Neural progenitor cell (in vitro differentiated cells): ENCODE results near the gene FAS. TPM values are rescaled to one million over a fixed set of nuclear protein-coding genes. Genes with fewer than 3 reads are reported as not detected.

Source experiments
- DNase-seq: peaks from one replicate; pipeline ENCODE4 v3.0.0-alpha.2; 2016; ENCODE audit warnings: low spot score
- H2AFZ ChIP-seq: fragments of 200-600 bp; sonication (generic); replicated peaks from 2 replicates; pipeline ENCODE4 v1.6.1; 2016; ENCODE audit warnings: antibody characterized with exemption
- H3F3A ChIP-seq: fragments of 200-600 bp; sonication (generic); 2 replicates; pipeline ENCODE4 v1.6.1; 2016; ENCODE audit warnings: antibody characterized with exemption, low read depth
- H3K27ac ChIP-seq: fragments of 200-600 bp; sonication (generic); 2 replicates; pipeline ENCODE4 v1.5.1; 2016; ENCODE audit warnings: mild to moderate bottlenecking
- H3K27me3 ChIP-seq: fragments of 200-600 bp; sonication (generic); 2 replicates; pipeline ENCODE4 v1.6.1; 2016; ENCODE audit warnings: mild to moderate bottlenecking, moderate library complexity
- H3K36me3 ChIP-seq: fragments of 200-600 bp; sonication (generic); 2 replicates; pipeline ENCODE4 v1.5.1; 2016
- H3K4me1 ChIP-seq: fragments of 200-600 bp; sonication (generic); 2 replicates; pipeline ENCODE4 v1.6.1; 2016; ENCODE audit warnings: mixed run types
- H3K4me2 ChIP-seq: fragments of 200-600 bp; sonication (generic); 2 replicates; pipeline ENCODE4 v1.6.1; 2016
- H3K4me3 ChIP-seq: fragments of 200-600 bp; sonication (generic); 2 replicates; pipeline ENCODE4 v1.5.1; 2016
- H3K79me2 ChIP-seq: fragments of 200-600 bp; sonication (generic); 2 replicates; pipeline ENCODE4 v1.6.1; 2016; ENCODE audit warnings: low read depth
- H3K9ac ChIP-seq: fragments of 200-600 bp; sonication (generic); 2 replicates; pipeline ENCODE4 v1.6.1; 2016
- H3K9me3 ChIP-seq: fragments of 200-600 bp; sonication (generic); 2 replicates; pipeline ENCODE4 v1.5.1; 2016; ENCODE audit warnings: low read depth
- H4K20me1 ChIP-seq: fragments of 200-600 bp; sonication (generic); 2 replicates; pipeline ENCODE4 v1.6.1; 2016; ENCODE audit warnings: low read depth
- H3K27ac Mint-ChIP-seq: 3 replicates; pipeline ENCODE4 v1.8.0; 2021; ENCODE audit warnings: mixed read lengths
- H3K27me3 Mint-ChIP-seq: 2 replicates; pipeline ENCODE4 v1.8.0; 2022; ENCODE audit warnings: low read depth, mild to moderate bottlenecking, inconsistent platforms, moderate library complexity, mixed read lengths; ENCODE audit not compliant: insufficient read depth
- H3K36me3 Mint-ChIP-seq: 3 replicates; pipeline ENCODE4 v1.8.0; 2021; ENCODE audit warnings: mixed read lengths
- H3K4me1 Mint-ChIP-seq: 3 replicates; pipeline ENCODE4 v1.8.0; 2021; ENCODE audit warnings: mixed read lengths
- H3K4me3 Mint-ChIP-seq: 3 replicates; pipeline ENCODE4 v1.8.0; 2021; ENCODE audit warnings: mild to moderate bottlenecking, moderate library complexity, mixed read lengths
- H3K9me3 Mint-ChIP-seq: 3 replicates; pipeline ENCODE4 v1.8.0; 2020; ENCODE audit warnings: mixed read lengths
- EZH2 ChIP-seq: fragments of 200-600 bp; sonication (generic); IDR thresholded peaks from 2 replicates; pipeline ENCODE4 v1.6.1; 2017; ENCODE audit warnings: antibody characterized with exemption, mild to moderate bottlenecking, moderate library complexity
- EZH2phosphoT487 ChIP-seq: fragments of 200-600 bp; sonication (generic); IDR thresholded peaks from 2 replicates; pipeline ENCODE4 v1.6.1; 2017; ENCODE audit warnings: antibody characterized with exemption
- total RNA-seq: library from RNA; depleted of rRNA; stranded (reverse); fragments of >200 nt; gene quantifications from 2 replicates; pipeline ENCODE4 v1.2.3, GENCODE V29; 2015; ENCODE audit warnings: low replicate concordance
- TF ChIP-seq, protein P1 (sequence below): fragments of 200-600 bp; sonication (generic); IDR thresholded peaks from 2 replicates; pipeline ENCODE4 v1.5.1; 2017; ENCODE audit warnings: antibody characterized with exemption, mild to moderate bottlenecking

FAS gene
- total RNA-seq, 1 donor from 2014 or later: 11.1 TPM

DNA sequence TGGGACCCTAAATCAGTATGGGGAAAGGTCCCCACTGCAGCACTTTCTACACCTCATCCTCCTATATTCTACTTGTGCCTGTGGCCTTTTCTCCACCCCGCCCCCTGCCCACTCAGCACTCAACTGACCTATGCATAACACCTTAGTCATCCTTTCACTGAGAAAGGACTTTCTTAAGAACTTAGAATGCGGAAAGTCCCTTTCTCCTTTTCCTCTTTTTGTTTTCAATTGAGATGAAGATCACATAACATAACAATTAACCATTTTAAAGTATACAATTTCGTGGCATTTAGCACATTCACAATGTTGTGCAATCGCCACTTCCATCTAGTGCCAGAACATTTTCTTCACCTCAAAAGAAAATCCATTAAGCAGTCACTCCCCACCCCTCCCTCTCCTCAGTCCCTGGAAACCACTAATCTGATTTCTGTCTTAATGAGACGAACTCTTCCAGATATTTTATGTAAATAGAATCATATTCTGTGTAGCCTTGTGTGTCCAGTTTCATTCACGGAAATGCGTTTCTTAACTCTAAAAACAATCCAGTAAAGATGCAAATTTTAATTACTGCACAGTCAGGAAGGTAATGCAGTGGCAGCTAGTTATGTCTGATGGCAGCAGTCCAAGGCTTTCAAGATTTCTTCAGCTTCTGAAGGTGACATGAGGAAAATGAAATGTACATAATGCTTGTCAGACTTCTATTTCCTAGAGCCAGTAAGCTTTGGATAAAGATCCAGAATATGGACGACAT is 41.7 kb downstream of the FAS start:
- no peak overlapping the region for H3K4me3 ChIP-seq

DNA sequence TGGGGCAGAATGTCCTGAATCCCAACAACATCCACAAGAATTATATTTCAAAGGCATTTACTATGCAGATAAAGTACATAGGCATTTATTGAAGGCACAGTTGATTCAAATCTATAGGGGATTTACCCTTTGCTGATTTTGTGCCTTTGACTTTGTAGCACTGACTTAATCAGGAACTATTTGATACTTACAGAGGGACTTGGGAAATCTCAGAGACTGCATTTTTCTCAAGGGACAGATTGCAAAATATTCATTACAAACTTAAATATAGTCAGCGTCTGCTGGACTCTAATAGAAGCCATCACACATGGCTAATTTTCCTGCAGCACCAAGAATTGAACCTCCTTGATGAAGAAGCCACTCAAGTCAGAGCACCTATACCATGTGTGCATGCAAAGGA is 44.9 kb downstream of the FAS start:
- Histone ChIP-seq H4K20me1 (no peaks in the 10 kb centered on the region), H3K27ac (no peak overlapping the region), H3K9ac (no peak overlapping the region), H3F3A (no peaks in the 10 kb centered on the region), H2AFZ (no peak overlapping the region), H3K4me2 (no peak overlapping the region), H3K27me3 (no peaks in the 10 kb centered on the region), H3K4me1 (no peaks in the 10 kb centered on the region), H3K9me3 (no peaks in the 10 kb centered on the region), H3K79me2 (no peaks in the 10 kb centered on the region), H3K36me3 (no peaks in the 10 kb centered on the region), H3K4me3 (no peak overlapping the region)
- H3K27me3 Mint-ChIP-seq: no peaks in the 10 kb centered on the region
- no peaks in the 10 kb centered on the region for H3K4me1 Mint-ChIP-seq
- no peak overlapping the region for H3K27ac Mint-ChIP-seq
- DNase-seq: no peak
- no peak overlapping the region for H3K4me3 Mint-ChIP-seq
- no peaks in the 10 kb centered on the region for H3K36me3 Mint-ChIP-seq
- no peaks in the 10 kb centered on the region for H3K9me3 Mint-ChIP-seq
- TF ChIP-seq EZH2 (no peak), EZH2phosphoT487 (no peak)
- TF ChIP-seq, protein P1, sequence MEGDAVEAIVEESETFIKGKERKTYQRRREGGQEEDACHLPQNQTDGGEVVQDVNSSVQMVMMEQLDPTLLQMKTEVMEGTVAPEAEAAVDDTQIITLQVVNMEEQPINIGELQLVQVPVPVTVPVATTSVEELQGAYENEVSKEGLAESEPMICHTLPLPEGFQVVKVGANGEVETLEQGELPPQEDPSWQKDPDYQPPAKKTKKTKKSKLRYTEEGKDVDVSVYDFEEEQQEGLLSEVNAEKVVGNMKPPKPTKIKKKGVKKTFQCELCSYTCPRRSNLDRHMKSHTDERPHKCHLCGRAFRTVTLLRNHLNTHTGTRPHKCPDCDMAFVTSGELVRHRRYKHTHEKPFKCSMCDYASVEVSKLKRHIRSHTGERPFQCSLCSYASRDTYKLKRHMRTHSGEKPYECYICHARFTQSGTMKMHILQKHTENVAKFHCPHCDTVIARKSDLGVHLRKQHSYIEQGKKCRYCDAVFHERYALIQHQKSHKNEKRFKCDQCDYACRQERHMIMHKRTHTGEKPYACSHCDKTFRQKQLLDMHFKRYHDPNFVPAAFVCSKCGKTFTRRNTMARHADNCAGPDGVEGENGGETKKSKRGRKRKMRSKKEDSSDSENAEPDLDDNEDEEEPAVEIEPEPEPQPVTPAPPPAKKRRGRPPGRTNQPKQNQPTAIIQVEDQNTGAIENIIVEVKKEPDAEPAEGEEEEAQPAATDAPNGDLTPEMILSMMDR: no peak

More for the DNA sequence above, 41.7 kb downstream of the FAS start:
- Mint-ChIP-seq H3K27ac (no peak overlapping the region), H3K4me3 (no peak overlapping the region), H3K36me3 (no peaks in the 10 kb centered on the region), H3K9me3 (no peaks in the 10 kb centered on the region), H3K27me3 (no peaks in the 10 kb centered on the region), H3K4me1 (no peaks in the 10 kb centered on the region)
- no peaks in the 10 kb centered on the region for H3K4me1 ChIP-seq
- H3K27ac ChIP-seq: no peak overlapping the region
- no peaks in the 10 kb centered on the region for H3F3A ChIP-seq
- TF ChIP-seq EZH2 (no peak), EZH2phosphoT487 (no peak)
- TF ChIP-seq, protein P1: no peak
- H4K20me1 ChIP-seq: no peaks in the 10 kb centered on the region
- H3K36me3 ChIP-seq: no peaks in the 10 kb centered on the region
- H3K4me2 ChIP-seq: no peak overlapping the region
- H3K9ac ChIP-seq: no peak overlapping the region
- H2AFZ ChIP-seq: no peak overlapping the region
- no peak for DNase-seq
- no peaks in the 10 kb centered on the region for H3K79me2 ChIP-seq
- H3K27me3 ChIP-seq: no peaks in the 10 kb centered on the region
- H3K9me3 ChIP-seq: no peaks in the 10 kb centered on the region

DNA sequence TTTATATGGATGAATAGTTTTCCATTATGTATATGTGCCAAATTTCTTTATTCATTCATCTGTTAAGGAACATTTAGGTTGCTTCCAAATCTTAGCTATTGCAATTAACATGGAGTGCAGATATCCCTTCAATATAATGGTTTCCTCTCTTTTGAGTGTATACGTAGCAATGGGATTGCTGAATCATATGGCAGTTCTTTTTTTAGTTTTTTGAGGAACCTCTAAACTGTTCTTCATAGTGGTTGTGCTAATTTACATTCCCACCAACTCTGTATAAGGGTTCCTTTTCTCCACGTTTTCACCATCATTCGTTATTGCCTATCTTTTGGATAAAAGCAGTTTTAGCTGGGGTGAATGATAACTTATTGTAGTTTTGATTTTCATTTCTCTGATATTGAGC is 46.5 kb downstream of the FAS start:
- no peak for DNase-seq
- H3F3A ChIP-seq: no peaks in the 10 kb centered on the region
- no peak overlapping the region for H3K4me2 ChIP-seq
- no peaks in the 10 kb centered on the region for H3K9me3 Mint-ChIP-seq
- H3K4me3 Mint-ChIP-seq: no peak overlapping the region
- H3K27me3 Mint-ChIP-seq: no peaks in the 10 kb centered on the region
- H3K4me1 ChIP-seq: no peaks in the 10 kb centered on the region
- no peaks in the 10 kb centered on the region for H3K79me2 ChIP-seq
- TF ChIP-seq, protein P1: no peak
- TF ChIP-seq EZH2phosphoT487 (no peak), EZH2 (no peak)
- H3K27me3 ChIP-seq: no peaks in the 10 kb centered on the region
- no peak overlapping the region for H3K27ac Mint-ChIP-seq
- no peaks in the 10 kb centered on the region for H3K36me3 ChIP-seq
- H4K20me1 ChIP-seq: no peaks in the 10 kb centered on the region
- no peaks in the 10 kb centered on the region for H3K9me3 ChIP-seq
- no peak overlapping the region for H3K27ac ChIP-seq
- H3K4me3 ChIP-seq: no peak overlapping the region
- H3K4me1 Mint-ChIP-seq: no peaks in the 10 kb centered on the region
- H3K36me3 Mint-ChIP-seq: no peaks in the 10 kb centered on the region
- no peak overlapping the region for H3K9ac ChIP-seq
- H2AFZ ChIP-seq: no peak overlapping the region
